NCI-H524 treated with DMSO at 0.1 percent for 48 hours (cell line): Measurements from ENCODE around the gene GPR55.

Source experiments
- DNase-seq: peaks from one replicate; lab custom pipeline; 2025; lab: John Stamatoyannopoulos, UW

GPR55 gene

DNA sequence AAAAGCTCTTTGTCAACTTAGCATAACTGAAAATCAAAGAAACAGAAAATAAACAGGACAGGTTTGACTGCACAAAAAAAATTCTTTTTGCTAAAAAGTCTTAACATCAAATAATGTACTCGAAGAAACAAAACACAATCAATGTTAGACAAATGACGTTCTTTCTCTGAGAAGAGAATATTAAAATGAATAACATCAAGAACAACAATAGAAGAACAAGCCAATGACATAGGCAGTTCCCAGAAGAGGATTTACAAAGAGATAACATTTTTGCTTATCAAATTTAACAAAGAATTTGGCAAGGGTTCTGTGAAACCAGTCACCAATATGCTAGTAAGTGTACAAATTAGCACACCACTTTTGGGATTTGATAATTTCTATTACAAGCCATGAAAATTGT lies 5.8 kb downstream of the GPR55 start:
- no peak for DNase-seq

DNA sequence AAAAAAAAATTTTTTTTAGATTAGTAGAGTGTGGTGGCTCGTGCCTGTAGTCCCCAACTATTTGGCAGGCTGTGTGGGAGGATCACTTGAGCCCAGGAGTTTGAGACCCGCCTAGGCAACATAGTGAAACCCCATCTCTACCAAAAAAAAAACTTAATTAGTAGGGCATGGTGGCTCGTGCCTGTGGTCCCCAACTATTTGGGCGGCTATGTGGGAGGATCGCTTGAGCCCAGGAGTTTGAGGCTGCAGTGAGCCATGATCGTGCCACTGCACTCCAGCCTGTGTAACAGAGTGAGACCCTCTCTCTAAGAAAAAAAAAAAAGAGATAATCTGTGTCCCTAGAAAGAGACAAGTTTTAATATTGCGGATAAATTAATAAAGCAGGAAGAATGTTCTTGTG lies 8.8 kb downstream of the GPR55 start:
- DNase-seq = no peak

DNA sequence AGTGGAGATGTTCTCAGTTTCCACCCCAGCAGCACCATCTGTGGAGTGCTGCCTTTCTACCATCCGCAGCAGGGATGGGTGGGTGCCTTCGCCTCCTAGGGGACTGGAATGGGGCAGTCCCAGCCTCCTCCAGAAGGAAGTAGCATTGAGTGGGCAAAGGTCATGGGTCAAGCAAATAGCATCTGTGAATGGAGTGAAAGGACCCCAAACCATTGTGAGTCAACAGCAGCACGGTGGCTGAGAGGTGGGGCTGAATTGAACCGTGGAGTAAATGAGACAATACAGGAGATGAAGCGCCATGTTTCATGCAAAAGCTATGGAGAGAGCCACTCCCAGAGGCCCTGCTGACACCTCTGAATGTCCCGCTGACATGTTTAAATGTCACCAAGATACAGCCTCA lies 9.7 kb downstream of the GPR55 start:
- DNase-seq = no peak

DNA sequence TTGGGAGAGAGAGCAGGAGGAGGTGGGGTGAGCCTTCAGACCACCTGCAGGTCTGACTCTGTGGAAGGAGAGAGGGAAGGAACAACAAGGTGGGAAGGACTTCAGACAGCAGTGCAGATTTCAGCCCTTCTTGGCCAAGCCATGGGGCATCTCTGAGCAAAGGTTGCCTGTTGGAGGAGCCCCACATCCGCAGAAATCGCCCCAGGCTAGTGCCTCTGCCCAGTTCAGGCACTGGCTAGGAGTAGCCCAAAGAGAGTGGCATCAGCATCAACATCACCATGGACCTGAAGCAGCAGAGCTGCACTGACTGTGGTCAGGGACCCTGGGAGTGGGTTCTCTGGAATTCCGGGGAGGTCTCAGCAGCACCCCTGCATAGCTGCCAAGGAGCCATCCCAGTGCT lies 10.2 kb downstream of the GPR55 start:
- no peak for DNase-seq

DNA sequence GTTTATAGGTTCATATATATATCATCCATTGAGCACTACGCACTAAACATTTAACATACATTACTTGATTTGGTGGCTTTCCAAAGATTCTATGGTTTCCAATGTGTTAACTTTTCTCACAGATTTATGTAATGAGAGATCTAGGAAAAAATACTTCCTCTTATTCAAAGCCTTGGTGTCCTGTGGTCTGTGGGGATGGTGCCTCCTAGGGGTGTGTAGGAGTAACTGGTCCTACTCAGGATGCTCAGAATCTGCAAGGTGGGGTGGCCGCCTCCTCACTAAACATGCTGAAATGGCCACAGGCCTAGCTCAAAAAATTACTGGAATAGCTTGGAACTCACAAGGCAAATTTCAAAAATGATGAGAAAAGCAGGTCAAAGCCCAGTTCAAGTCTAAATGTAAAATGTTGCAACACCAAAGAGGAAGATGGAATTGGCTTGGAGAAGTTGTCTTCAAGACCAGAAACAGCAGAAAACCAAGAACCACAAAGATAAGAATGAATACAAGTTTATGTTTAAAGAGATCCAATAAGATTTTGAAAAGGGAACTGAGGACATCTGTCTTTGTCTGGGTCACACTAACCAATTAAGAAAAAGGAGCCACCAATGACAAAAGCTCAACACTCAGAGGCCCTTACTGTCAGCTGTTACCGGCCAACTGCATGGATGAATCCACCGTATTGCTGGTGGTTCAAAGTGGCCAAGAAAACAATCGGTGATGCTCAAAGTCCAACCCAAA lies 11.5 kb downstream of the GPR55 start:
- DNase-seq = no peak

DNA sequence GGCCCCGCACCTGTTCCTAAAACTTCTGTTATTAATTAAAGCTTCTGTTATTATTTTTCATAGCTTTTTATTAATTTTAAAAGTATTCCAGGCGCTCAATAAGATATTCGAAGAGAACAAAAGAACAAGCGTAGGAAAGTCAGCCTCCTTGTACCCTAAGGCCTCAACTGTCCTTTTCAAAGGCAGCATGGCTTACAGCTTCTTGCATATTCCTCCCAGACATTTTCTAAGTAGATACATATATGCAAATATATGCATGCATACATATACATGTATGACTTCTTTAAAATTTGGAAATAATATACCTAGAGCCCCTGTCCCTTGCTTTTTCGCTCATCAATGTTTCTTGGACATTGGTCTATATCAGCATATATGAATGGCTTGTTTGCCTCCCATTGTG lies 12.3 kb downstream of the GPR55 start:
- DNase-seq = no peak

DNA sequence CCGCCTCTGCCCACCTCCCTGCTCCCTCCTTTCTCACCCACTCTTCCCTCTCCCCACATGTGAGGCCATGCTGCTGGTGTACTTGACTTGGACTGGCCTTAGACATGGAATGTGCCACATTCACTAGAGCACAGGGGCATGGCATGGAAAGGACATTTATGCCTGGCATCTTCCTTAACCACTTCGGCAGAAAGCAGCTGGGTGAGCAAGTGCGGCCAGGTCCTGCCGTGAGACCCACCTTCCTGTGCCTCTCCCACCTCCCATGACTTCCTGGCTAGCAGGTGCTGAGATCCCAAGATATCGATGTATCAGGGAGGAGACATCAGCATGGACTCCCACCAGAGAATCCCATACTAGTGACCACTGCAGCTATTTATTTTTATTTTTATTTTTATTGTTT lies 13.0 kb downstream of the GPR55 start:
- no peak for DNase-seq

DNA sequence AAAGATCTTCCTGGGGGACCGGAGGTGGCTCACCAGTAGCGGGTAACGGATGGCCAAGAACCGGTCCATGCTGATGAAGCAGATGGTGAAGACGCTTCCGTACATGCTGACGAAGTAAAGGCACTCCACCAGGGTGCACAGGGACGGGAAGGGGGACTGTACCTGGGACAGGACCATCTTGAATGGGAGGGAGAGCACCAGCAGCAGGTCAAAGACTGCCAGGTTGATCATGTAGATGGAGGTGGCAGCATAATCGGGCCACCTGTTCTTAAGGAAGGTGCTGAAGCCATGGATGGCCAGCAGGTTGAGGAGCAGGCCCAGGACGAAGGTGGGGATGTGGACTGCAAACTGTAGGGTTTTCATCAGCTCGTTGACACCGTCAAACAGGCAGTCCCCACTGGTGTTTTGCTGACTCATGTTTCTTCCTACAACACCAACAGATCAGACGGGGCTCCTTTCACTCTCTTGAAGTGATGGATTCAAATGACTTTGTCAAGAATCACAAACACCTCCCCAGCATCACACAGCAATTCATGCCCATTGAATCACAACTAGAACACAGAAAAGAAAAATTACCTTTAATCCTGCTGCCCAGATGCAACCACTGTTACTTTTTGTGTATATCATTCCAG lies 14.4 kb downstream of the GPR55 start:
- no peak for DNase-seq

DNA sequence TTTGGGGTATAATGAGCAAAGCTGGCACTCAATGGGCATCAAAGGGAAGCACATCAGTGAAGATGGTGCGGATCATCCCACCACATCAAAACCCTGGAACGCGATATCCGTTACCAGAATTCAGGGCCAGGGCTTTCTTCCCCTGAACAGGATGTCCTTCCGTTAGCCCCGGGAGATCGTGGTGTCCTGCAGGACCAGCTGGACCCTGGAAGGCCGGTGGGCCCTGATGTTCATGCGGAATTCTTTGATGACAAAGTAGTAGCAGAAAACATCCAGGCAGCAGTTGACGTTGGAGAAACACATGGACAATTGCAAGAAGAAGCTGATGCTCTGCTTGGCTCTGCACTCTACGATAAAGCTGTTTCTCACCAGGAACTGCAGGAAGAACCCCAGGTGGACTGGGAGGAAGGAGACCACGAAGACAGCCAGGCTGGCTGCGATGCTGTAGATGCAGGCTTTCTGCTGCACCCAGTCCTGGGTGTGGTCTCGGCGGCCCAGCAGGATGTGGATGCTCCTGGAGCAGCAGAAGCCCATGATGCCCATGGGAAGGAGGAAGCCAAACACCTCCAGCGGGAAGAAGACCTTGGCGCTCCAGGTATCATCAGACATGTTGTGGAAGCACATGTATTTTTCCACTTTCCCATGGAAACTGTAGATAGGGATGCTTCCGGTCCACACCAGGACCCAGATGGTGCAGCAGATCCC lies 15.0 kb downstream of the GPR55 start:
- no peak for DNase-seq

DNA sequence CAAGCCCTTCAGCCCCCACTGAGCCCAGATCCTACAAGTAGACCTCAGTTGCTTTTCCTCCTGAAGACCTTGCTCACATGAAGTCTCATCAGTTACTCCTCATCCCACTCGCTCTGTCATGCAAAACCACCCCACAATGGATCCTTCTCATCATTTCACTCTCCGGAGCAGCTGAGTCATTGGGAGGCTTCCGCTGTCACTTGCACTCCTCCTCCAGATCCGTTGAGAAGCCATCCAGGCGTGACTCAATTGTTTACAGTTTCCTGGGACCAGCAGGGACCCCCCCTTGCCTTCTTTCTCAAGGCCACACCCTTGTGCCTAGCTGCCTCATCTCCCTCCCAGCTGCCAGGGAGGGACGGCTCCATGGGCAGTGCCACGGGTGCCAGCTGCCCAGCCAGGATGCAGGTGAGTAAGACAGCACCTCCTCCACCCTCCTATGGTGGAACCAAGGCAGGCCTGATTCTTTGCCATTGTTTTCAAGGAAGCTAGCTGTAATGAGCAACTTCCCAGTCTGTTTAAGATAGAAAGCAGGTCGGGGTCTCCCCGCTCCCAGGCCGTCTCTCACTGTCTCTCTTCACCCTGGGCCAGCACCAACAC lies 16.3 kb downstream of the GPR55 start:
- DNase-seq = no peak

DNA sequence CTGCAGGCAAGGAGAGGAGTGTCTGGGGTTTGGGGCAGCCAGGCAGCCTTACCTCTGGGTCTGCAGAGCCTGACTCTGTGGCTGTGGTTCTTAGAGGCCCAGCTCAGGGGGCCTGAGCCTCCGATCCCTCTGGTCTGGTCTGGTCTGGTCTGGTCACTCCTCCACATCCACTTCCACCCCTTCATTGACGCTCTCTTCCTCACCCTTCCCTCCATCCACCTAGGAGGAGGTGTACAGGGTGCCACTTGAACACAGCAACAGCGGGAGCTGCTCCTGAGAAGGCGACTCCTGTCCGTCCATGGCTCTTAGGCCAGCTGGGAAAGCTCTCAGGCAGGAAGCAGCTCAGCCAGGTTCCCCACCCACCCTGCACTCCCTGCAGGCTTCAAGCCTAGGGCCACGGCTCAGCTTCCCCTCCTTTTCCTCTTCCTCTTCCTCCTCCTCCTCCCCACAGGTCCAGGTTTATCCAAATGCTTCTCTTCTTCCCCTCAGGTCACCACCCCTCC lies 16.9 kb downstream of the GPR55 start:
- no peak for DNase-seq

DNA sequence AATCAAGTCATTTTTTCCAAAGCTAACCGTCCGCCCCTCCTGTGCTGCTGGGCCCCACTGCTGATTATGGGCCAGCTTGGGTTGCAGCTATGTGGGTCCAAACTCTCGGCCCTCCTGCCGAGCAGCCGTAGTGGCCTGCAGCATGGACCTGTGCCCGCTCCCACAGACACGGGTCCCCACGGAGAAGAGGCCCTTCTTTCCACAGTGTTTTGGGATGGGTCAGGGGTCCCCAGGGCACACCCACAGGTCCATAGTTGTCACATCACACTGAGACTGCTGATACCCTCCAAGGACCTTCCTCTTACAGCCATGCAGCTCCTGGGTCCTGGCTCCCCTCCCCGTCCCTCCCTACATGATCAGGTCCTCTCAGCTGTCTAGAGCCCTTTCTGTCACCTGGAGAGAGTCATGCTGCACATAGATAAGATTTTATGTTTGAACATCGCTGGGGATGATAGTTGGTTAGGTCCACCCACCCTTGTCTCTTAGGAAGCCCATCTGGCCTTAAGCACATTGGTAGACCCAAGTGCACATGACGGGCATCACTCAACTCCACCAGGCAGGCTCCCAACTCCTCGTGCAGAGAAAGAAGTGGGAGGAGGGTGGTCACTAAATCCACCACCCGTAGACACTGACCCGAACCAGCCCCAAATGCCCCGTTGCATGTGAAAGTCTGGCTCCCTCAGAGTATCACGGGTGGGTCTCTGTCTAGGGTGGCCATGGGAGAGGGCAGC lies 17.5 kb downstream of the GPR55 start:
- DNase-seq = no peak

DNA sequence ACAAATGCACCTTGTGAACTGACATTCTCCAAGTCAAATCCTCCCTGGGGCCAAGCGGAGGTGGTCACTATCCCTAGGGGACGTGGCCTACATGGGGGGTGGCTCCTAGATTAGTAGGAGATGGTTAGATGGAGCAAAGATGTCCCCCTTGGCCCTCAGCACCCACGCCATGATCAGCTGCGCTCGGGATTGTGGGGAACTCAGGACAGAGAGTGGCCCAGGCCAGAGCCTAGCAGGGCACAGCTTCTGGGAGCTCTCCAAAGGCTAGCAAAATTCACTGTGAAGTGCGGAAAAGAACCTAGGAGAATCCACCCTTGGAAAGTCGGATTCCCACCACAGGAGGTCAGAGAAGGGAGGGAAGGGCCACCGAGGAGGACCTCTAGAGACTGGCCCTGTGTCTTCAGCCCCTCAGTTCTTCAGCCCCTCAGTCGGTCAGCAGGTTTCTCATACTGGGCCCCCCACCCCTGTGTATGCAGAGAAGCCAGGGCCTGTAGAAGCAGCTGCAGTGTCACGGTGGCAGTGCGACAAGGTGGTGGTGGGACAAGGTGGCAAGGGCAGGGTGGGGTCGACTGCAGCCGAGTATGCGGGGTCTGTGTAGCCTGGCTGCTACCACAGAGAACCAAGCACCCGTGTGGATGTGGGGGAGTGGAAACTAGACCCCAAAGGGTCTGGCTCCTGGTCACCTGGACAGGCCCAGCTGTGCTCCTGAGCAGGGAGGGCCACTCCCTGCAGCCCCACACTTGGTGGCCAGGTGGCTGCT lies 18.4 kb downstream of the GPR55 start:
- DNase-seq = no peak

DNA sequence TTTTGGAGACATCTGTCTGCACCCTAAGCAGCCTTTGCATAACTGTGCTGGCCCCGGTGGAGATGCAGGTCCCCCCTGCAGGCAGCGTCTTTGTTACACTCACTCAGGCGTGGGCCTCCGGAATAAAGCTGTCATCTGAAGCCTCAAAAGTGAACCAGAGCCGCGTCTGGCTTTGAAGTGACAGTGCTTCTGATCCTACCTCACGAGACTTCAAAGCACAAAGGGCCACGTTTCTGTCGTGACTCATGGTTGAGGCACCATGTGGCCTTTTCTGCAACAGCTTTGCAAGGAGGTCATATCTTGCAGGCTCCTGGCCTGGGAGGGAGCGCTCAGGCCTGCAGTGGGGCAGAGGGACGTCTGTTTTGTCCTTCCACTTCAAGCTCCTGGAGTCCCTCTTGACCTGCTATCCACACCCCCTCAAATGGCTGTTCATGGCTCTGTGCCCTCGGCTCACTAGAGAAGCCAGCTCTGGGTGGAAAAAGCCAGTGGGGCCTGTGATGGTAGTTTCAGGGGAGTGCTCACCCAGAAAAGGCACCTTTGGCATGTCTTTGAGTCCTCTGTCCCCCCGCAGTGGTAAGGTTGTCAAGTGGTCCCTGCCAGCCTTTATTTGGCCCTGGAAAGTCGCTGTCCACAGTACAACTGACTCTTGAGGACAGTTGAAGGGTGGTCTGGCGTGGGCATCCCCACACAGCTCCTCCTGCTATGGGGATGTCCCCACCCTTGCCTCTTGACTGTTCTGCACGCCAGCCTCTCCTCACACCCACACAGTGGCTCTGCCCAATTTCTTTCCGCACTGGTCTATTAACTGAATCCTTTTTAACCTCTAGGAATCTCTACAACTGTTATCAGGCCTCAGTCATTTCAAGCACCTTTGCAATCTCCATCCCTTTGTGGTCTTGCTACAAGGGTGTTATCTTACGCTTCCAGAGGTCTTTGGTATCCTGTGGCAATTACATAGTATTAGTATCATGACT lies 19.3 kb downstream of the GPR55 start:
- DNase-seq = no peak

DNA sequence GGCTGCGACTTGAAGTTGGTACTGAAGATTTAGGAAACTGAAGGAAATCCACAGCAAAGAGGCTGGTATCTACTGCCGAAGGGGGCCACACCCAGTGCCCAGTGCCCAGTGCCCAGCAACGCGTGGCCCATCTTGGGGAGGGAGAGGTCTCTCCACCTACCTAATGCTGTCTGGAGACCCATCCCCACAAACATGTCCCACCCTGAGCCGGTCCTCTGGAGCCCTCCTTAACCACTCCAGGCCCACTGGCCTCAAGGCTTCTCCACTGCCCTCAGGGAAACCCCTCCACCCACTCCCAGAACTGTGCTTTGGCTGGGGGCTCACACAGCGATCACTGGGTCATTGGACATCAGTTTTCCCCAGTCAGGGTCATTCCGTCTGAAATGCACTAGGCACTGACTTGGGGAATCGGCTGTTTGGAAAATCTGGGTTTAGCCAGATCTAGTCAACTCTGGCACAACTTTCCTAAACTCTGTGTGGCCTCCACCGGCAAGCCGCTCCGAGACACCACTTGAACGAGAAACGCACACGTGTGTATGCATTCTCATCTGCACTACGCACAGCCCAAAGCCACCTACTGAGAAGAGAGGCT lies 20.1 kb downstream of the GPR55 start:
- no peak for DNase-seq

DNA sequence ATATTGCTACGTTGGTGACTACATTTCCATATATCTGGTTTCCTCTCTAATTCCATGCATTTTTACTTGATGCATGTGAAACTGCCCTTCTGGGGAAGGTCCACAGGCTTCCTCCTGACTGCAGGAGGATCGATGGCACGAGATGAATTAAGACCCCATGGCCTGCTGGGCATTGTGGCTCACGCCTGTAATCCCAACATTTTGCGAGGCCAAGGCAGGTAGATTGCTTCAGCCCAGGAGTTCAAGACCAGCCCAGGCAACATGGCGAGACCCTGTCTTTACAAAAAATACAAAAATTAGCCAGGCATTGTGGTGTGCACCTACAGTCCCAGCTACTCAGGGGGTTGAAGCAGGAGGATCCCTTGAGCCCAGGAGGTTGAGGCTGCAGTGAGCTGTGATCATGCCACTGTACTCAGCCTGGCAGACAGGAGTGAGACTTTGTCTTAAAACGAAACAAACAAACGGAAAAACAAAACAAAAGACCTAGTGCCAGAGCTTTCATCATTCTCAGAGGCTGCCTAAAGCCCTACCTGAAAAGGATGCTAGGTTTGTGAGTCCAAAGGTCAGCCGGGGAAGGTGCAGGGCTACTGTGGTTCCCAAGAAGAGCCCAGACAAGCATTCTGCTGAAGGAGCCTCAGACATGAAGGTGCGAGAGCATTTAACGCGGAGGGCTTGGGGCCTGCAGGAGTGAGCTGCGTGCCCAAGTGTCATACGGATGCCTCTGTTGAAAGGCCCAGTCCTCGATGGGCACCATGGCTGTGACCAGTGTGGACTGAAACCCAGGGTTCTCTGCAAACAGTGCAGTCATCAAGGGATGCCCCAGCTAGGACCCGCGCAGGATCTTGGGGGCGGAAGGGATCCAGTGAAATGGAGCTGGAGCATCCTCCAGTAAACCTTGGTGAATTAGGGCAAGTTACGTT lies 21.6 kb downstream of the GPR55 start:
- DNase-seq = no peak

DNA sequence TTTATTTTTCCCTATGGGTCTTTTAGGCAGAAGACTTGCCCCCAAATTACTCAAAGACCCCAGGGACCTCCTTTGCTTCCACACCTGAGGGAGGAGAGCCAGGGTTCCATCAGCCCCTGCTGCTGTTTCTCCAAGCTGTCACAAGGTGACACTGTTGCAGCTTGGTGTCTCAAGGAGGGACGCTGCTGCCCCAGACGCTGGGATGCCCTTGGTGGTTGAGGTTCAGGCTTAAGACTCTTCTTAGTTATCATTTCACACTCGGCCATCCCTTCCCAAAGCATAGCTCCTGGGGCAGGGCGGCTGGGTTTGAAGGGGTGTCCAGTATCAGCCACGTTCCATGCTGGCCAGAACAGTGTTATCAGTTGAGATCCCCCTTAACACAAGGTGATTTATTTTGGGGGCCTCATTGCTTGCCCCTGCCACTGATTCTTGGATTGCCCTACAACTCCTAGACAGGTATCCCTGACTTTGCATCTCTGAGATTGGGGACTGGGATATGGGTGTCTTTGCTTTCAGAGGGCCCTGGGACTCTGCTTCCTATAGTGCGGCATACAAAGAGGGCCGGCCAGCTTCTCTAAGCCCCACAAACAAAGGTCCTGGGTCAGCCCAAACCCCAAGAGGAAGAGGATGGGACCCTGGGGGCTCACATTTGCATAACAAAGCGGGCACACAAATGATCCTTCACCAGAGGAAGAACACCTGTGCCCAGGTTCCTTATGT lies 22.7 kb downstream of the GPR55 start:
- no peak for DNase-seq

DNA sequence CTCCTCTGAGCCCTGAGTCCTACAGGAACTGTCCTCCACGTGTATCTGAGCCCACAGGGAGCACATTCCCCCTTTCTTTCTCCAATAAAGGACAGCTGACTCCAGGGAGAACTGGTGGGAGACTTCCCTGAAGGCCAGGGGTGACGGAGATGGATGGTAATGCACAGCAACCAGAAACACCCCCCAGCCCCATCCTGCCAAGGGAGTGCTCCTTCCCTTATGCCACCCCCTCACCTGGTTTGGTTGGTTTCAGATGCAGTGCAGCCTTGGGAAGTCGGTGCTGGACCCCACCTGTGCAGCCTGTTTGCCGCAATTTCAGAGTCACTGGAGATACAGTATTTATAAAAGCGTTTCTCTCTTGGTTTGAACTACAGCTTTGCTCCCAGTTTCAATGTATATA lies 24.0 kb downstream of the GPR55 start:
- DNase-seq = no peak
